K562 (cell line): Measurements from ENCODE around the gene OR10A3. TPM values are rescaled to one million over a fixed set of nuclear protein-coding genes. Genes with fewer than 3 reads are reported as not detected.

Experiments
- AFF4 ChIP-seq: sonication (generic); formaldehyde crosslinking; IDR thresholded peaks from 2 replicates; pipeline ENCODE4 v1.8.0; 2023; ENCODE audit warnings: mild to moderate bottlenecking, missing genetic modification reagents
- ATF7 ChIP-seq: fragments of 450-650 bp; IDR thresholded peaks from 2 replicates; pipeline ENCODE4 v1.7.1; 2014; ENCODE audit warnings: mild to moderate bottlenecking, moderate library complexity
- CBFA2T2 ChIP-seq: fragments of 450-650 bp; conservative IDR thresholded peaks from 2 replicates; pipeline ENCODE4 v1.6.1; 2017; ENCODE audit warnings: mild to moderate bottlenecking
- CBFA2T3 ChIP-seq: fragments of 450-650 bp; IDR thresholded peaks from 2 replicates; pipeline ENCODE4 v1.6.1; 2017
- CBX1 ChIP-seq: sonication (generic); IDR thresholded peaks from 2 replicates; pipeline ENCODE4 v1.6.1; 2016; ENCODE audit warnings: antibody characterized with exemption, low read depth, mild to moderate bottlenecking
- CEBPB ChIP-seq: fragments of 450-650 bp; IDR thresholded peaks from 2 replicates; pipeline ENCODE4 v1.6.1; 2016; ENCODE audit warnings: missing genetic modification characterization, missing compliant biosample characterization
- CREB3 ChIP-seq: fragments of 450-650 bp; conservative IDR thresholded peaks from 2 replicates; pipeline ENCODE4 v1.6.1; 2016; ENCODE audit warnings: missing genetic modification characterization, low read depth, mild to moderate bottlenecking, missing compliant biosample characterization, moderate library complexity
- CREM ChIP-seq: IDR thresholded peaks from 2 replicates; pipeline ENCODE4 v1.6.1; 2014; ENCODE audit warnings: antibody characterized with exemption, low read depth
- DMBX1 ChIP-seq: fragments of 250-450 bp; sonication (Bioruptor Pico); IDR thresholded peaks from 2 replicates; pipeline ENCODE4 v1.8.0; 2022; ENCODE audit warnings: inconsistent platforms, mild to moderate bottlenecking, moderate library complexity, borderline replicate concordance
- EP300 ChIP-seq: IDR thresholded peaks from 2 replicates; pipeline ENCODE4 v1.6.1; 2012; ENCODE audit warnings: low read length, improper control_type of control experiment
- FOXK1 ChIP-seq: sonication (generic); formaldehyde crosslinking; IDR thresholded peaks from 2 replicates; pipeline ENCODE4 v1.8.0; 2022; ENCODE audit warnings: missing genetic modification reagents, mild to moderate bottlenecking, borderline replicate concordance
- FOXK2 ChIP-seq, 2 experiments: fragments of 450-650 bp; IDR thresholded peaks in 1 of 2; conservative IDR thresholded peaks in 1 of 2; 2 replicates each; pipeline ENCODE4 v1.6.1; 2016; ENCODE audit warnings: low read depth in 2 of 2, mild to moderate bottlenecking in 1 of 2
- HDAC6 ChIP-seq: IDR thresholded peaks from 2 replicates; pipeline ENCODE4 v1.6.1; 2012; ENCODE audit warnings: low read depth, mild to moderate bottlenecking, control low read depth, inconsistent platforms, low read length, moderate library complexity
- HIVEP1 ChIP-seq: fragments of 250-450 bp; sonication (Bioruptor Pico); IDR thresholded peaks from 2 replicates; pipeline ENCODE4 v1.4.0; 2020; ENCODE audit warnings: mild to moderate bottlenecking
- SLC30A9 ChIP-seq: fragments of 250-450 bp; sonication (Bioruptor Pico); IDR thresholded peaks from 2 replicates; pipeline ENCODE4 v1.8.0; 2022; ENCODE audit warnings: mild to moderate bottlenecking, moderate library complexity
- USF1 ChIP-seq: sonication (generic); formaldehyde crosslinking; IDR thresholded peaks from 2 replicates; pipeline ENCODE4 v1.9.0; 2022; ENCODE audit warnings: mild to moderate bottlenecking, missing genetic modification reagents
- ZNF24 ChIP-seq: fragments of 450-650 bp; IDR thresholded peaks from 2 replicates; pipeline ENCODE4 v1.6.1; 2016
- ZNF668 ChIP-seq: fragments of 250-450 bp; sonication (Bioruptor Pico); IDR thresholded peaks from 2 replicates; pipeline ENCODE4 v1.8.0; 2022; ENCODE audit warnings: mild to moderate bottlenecking, inconsistent platforms
- ZNF764 ChIP-seq: fragments of 250-450 bp; sonication (Bioruptor Pico); IDR thresholded peaks from 2 replicates; pipeline ENCODE4 v1.4.0; 2020; ENCODE audit warnings: low read depth, mild to moderate bottlenecking, moderate library complexity
- polyA plus RNA-seq, 8 experiments: library from polyadenylated mRNA; depleted of rRNA in 4 of 8; stranded (reverse) in 5 of 8; unstranded in 3 of 8; fragments of >200 nt; fragmentation: Nextera tagmentation in 2 of 8; fragmentation: Illumina TruSeq in 1 of 8; extraction: Ambion mirVana in 2 of 8; extraction: Trizol in 1 of 8; gene quantifications; 2 replicates each; pipeline versions ENCODE4 v1.2.1 to v1.2.3, GENCODE V29; 2011 to 2014; ENCODE audit warnings: inconsistent platforms in 1 of 8, missing spikeins in 1 of 8
- total RNA-seq, 7 experiments: library from RNA; depleted of rRNA in 6 of 7; stranded (reverse); fragments of >200 nt in 6 of 7; fragmentation: Illumina TruSeq in 2 of 7; extraction: Trizol in 2 of 7; gene quantifications; 2 replicates each; pipeline versions ENCODE4 v1.2.1 to v1.2.3, GENCODE V29; 2011 to 2021; ENCODE audit warnings: low replicate concordance in 1 of 7
- TF ChIP-seq, protein P1 (sequence below): sonication (generic); formaldehyde crosslinking; IDR thresholded peaks from 2 replicates; pipeline ENCODE4 v1.8.0; 2022; ENCODE audit warnings: mild to moderate bottlenecking, missing genetic modification reagents

The OR10A3 gene
- total and polyA plus RNA-seq, 9 of the 15 experiments (the other 6 are each of a cell fraction or from before 2014, with no cell fraction given): not detected

DNA sequence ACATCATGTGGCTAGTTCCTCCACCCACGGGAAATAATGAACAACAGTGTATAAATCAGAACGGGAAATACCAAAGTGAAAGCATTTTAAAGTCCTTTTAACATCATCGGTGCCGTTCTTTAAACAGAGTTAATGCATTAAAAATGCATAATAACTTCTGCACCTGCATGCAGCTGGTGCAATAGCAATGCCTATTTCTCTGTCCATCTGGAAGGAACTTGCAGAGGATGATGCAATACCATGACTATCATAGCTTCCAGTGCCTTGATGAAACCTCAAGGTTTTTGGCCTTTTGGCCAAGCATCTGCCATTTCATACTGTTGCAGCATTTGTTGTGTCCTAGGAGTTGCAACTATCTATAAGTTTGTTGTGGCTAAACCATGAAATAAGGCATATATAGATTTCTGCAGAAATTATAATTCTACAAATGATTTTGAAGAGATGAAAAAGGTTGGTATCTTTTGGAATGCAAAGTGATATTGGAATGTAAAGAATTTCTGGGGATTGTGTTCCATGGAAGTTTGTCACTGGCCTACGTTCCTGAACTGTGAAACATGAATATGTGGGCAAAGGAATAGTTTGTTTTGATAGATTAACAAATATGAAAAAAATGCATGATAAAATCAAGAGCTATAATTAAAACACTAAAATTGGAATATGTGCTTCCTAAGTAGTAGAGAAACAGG, 35.9 kb upstream of the OR10A3 start (continued):
- TF ChIP-seq CREM (no peak), CBFA2T3 (peak; percentile 59), CREB3 (no peak), EP300 (peak; percentile 21; the same call in 1 of the 2 replicates), ZNF24 (peak; percentile 65; the same call in 1 of the 2 replicates), AFF4 (no peak), USF1 (CRISPR knock-in tag) (no peak), ATF7 (peak; percentile 76), HIVEP1 (CRISPR knock-in tag) (no peak), SLC30A9 (CRISPR knock-in tag) (no peak), FOXK1 (CRISPR knock-in tag) (no peak), CBFA2T2 (peak; percentile 59; the same call in 1 of the 2 replicates), CBX1 (no peak), CEBPB (peak; percentile 95), ZNF764 (CRISPR knock-in tag) (no peak), FOXK2 (conservative IDR thresholded peaks at IDR 0.05 in 1 of 2, IDR thresholded peaks at IDR 0.05 in 1 of 2; ENCODE audit: low read depth in 2 of 2) (no peak), DMBX1 (CRISPR knock-in tag) (peak; percentile 56; the same call in 1 of the 2 replicates), ZNF668 (CRISPR knock-in tag) (no peak), HDAC6 (no peak)
- TF ChIP-seq, protein P1, sequence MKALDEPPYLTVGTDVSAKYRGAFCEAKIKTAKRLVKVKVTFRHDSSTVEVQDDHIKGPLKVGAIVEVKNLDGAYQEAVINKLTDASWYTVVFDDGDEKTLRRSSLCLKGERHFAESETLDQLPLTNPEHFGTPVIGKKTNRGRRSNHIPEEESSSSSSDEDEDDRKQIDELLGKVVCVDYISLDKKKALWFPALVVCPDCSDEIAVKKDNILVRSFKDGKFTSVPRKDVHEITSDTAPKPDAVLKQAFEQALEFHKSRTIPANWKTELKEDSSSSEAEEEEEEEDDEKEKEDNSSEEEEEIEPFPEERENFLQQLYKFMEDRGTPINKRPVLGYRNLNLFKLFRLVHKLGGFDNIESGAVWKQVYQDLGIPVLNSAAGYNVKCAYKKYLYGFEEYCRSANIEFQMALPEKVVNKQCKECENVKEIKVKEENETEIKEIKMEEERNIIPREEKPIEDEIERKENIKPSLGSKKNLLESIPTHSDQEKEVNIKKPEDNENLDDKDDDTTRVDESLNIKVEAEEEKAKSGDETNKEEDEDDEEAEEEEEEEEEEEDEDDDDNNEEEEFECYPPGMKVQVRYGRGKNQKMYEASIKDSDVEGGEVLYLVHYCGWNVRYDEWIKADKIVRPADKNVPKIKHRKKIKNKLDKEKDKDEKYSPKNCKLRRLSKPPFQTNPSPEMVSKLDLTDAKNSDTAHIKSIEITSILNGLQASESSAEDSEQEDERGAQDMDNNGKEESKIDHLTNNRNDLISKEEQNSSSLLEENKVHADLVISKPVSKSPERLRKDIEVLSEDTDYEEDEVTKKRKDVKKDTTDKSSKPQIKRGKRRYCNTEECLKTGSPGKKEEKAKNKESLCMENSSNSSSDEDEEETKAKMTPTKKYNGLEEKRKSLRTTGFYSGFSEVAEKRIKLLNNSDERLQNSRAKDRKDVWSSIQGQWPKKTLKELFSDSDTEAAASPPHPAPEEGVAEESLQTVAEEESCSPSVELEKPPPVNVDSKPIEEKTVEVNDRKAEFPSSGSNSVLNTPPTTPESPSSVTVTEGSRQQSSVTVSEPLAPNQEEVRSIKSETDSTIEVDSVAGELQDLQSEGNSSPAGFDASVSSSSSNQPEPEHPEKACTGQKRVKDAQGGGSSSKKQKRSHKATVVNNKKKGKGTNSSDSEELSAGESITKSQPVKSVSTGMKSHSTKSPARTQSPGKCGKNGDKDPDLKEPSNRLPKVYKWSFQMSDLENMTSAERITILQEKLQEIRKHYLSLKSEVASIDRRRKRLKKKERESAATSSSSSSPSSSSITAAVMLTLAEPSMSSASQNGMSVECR (CRISPR knock-in tag): no peak
